NCI-H1048 (cell line): ENCODE measurements around the gene MPHOSPH9.

ENCODE experiments used
- DNase-seq: peaks from one replicate; lab custom pipeline; 2025; lab: John Stamatoyannopoulos, UW

MPHOSPH9 gene

DNA sequence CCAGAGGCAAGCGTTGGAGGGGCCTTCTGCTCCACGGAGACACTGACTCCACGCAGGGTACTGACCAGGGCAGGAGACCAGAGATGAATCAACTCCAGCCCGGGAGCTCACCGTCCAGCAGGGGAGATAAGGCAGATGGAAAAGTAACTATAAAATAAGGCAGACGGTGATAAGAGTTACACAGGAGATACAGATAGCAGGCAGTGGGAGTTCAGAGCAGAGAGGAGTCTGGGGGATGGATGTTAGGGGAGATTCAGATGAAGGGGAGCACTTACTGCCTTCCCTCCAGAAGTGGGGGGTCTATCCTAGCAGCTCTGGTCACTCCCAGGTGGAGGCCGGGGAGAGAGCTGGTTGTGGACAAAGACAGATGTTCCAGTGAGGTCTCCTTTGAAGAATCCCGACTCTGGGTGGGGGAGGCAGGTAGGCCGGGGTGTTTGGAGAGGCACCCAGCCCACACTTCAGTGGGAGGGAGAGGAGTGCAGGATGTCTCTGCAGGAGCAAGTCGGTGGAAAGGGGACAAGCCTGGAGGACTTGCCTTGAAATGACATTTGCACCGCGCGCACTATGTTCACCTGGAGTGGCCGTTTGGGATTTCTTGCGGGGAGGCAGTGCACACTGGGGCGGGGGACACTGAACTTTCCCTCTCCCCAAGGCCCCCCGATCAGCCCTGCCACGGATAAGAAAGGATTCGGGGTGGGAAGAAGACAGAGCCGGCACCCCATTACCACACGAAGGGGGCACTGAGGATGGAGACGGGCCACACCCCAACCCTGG, 83.3 kb downstream of the MPHOSPH9 start:
- DNase-seq = no peak

DNA sequence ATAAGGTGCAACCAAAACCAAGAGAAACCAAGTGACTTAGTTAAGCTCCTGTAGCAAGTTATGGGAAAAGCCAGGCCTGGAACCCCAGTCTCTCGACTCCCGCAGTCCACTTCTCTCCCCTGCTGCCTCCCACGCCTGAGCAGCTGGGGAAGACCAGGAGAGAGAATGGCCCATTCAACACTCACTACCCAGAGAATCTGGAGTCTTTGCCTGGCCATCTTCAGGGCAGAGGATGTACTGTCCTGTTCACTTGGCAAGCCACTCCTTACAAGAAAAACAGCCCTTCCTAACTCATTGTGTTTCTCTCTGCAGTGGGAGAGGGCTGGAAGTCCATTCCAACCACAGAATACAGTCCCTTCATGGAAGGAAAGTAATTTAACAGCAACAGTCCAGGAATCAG, 83.9 kb downstream of the MPHOSPH9 start:
- no peak for DNase-seq

DNA sequence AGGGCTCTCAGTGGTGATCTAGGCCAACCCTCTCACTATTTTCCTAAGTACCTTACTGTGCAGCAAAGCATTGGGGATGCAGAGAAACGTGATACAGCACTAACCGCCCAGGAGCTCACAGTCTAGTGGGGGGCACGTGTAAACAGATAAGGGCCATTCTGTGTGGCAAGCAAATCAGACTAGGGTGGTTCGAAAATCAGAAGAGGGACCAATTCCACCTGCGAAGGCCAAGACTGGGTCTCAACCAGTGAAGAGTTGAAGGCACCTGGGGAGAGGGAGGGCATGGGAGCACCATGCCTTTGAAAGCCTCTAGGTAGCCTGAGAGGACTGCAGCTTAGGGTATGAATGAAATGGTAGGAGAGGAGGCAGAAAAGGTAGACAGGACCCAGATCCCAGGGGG, 84.3 kb downstream of the MPHOSPH9 start:
- DNase-seq = no peak

DNA sequence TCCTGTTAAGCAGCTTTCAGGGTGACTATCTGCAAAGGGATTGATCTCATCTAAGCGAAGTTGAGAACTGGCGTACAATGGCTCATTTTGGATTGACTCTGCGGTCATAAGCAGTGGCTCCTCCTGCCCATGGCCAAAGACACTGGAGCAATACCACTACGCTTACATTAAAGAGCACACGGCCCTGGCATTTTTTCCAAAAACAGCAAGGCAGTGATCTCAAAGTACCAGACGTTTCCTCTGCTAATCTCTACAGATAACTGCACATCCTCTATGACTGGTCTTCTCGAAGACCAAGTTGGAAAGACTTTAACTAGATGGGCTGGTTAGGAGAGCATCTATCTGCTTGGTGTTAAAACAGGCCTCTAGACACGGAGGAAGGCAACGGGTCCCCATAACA, 84.7 kb downstream of the MPHOSPH9 start:
- DNase-seq = no peak

DNA sequence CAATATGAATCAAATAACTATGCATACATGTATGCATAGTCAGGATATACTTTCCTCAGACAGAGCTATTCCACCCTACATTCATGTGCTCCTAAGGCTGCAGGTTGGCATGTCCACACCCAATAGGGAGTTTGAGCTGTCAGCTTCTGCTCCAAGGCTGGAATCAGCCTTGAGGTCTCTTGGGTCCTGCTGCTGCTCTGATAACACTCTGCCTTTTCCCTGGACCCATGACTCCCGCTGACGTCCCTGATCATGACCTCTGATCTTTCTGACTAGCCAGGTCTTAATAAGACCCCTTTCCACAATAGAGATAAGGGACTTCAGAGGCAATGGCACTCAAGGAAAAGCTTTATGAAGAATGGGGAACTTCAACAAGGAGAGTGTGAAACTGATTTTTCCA, 87.7 kb downstream of the MPHOSPH9 start:
- DNase-seq = no peak

DNA sequence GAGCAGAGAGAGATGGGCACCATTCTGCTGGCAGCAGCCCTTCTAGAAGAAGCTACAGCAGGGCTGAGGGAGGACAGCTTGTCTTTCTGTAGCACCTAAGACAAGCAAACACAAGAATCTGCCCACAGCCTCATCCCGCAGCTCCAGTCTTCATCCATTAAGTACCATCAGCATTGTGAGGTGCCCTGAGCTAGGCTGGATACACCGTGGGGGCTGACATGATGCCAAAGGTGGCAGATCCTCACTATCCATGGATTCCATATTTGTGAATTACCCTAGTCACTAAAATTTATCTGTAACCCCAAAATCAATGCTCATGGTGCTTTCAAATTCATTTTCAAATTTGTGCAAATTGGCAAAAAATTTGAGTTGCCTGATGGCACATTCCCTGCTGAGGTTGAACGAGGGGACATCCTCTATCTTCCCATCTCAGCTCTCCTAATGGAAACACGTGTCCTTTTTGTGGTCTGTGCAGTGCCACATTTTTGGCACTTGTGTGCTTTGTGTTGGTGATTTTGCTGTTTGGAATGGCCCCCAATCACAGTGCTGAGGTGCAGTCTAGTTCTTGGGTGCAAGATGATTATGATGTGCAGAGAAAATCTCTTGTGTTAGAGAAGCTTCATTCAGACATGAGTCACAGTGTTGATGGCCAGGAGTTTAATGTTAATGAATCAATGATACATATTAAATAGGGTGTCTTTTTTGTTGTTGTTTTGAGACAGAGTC, 89.0 kb downstream of the MPHOSPH9 start:
- DNase-seq = no peak

DNA sequence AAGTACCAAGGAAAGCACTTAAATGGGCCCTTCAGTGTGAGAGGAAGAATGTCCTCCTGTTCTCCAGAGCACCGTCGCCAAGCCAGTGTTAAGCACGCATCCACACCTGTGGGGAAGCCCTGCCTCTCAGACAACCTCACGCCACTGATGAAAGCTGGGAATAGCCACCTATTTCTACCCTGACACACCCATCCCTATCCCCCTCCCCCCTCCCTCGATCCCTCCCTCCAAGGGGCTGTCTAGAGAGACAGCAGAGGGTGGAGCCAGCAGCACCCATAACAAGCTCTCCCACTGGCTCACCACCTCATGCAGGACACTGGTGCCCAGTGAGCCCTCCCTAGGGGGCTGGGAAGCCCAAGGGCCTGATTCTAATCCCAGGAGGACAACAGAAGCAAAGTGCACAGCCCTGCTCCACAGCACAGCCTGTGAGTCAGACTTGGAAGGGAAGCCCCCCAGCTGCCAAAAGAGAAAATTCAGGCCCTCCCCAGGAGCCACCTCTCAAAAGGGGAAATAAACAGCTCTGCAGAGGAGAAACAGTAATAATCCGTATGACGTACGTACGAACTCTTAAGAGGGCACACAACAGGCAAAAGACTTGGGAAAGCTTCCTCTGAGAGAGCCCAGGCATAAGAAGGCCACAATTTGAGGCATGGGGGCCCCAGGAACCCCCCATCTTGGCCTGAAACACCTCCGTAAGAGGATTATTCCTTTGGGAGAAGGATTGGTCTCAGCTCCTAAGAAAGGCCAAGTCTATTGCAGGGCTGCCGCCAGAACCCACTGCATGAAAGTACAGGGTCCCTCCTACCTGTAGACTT, 89.8 kb downstream of the MPHOSPH9 start:
- no peak for DNase-seq

DNA sequence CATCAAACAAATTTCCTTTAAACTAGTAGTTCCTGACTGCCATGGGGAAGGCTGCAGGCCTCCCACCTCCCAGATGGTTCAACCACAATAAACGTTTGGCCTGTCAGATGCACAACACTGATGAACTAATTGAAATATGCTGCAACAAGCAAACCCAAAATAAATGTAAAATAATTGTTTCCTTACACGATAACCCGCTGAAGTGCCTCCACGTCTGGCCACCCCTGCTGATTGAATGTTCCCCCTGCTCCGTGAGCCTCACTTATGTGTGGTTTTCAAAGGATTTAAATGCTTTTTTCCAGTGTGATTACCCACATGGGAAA, 90.5 kb downstream of the MPHOSPH9 start:
- DNase-seq = no peak

DNA sequence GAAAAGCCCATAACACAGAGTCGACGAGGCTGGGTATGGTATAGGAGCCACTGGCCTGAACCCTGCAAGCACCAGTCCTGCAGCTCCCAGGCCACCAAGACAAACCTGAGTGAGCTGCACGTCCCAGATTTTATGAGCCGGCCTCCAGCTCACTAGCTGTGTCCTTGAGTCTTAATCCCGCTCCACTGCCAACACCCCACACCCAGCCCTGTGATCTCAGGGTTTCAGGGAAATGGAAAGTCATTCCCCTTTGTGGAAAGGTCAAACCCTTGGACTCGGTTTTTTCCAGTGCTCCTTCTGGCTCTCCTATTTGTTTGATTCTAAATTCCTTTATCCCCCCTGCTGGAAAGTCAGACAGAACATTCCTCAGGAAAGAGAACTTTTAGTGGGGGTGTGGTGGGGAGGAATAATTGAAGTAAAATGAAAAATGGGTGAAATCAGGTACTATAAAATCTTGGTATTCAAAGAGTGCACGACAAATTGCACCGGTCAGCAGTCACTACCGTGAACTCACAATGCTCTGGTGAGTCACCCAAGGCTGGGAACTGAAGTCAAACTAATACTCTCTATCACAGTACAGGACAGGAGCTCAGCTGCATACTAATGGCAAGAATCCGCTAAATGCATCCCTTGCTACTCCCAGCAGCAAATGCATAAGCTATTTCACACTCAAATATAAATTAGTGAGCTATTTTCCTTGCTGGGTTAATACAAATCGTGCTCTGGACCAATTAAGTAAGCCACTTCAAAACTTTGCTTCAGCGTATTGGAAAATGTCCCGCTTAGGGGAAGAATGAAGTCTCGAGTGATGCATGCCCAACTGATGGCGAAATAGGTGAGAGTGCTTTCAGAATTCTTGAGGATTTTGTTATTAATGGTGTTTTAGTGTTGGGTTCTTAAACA, 91.1 kb downstream of the MPHOSPH9 start:
- no peak for DNase-seq

DNA sequence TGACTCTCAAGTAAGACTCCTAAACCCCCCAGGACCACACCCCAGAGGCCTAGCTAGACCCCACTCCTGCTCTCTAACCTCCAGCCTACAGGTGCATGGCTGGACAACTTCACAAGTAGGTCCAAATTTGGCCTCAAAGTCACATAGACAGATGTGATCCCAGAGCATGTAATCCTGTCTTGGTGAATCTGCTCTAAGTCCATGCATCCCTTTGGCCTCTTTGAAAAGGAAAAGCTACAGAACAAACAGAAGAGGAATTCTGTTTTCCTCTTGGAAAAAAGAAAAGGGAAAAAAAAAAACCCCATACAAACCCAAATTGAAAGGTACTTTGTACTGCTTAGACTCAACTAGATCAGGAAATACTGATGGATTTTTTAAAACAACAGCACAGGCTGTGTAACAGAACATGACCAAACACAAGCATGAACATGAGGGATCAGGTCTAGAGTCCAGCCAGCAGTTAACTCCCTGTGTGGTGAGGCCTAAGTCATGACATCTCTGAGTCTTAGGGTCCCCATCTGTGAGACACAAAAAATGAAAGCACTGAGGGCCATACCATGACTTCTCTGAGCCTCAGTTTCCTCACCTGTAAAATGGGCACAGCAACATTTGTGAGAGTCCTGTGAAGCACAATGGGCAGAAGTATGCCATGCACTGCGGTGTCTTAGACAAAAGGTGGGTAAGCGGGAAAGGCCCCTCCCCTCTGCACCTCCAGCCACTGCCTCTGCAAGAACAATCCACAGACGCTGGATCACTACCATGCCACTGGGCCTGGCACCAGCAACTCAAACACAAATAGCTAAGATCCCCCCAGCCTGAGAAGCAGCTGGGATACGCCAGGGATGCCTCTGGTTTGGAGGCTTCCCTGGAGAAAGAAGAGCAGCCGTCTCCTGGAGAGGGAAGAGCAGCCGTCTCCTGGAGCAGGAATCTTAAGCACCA, 92.0 kb downstream of the MPHOSPH9 start:
- no peak for DNase-seq

DNA sequence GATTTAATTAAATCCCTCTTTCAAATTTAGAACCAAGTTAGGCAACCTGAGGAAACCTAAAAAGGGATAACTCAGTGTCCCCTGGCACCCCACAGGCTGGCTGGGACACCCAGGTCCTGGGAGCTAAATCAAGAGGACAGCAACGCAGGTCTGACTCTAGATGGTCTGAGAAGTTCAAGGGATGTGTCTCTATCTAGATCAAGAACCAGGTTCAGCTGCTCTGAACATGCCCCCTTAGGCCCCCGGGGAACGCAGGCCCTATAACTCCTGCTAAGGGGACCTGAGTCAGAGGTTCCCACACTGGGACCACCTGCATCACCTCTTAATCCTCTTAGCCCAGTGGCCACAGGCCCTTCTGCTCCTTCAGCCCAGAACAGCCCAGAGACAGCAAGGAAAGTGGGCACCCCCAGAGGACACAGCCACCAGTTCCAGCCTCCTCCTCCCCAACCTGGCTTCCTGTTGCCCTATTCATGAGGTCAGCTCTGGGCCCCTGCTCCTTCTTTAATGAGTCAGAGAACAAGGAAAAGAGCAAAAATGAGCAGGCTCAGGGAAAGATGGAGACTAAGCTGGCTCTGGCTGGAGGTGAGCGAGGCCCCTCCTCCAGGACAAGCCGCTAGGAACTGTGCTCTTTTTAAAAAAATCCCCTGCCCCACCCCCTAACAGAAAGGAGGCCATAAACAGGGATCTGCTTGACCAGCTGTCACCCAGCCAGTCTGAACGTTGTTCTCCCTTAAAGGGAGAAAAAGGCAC, 92.8 kb downstream of the MPHOSPH9 start:
- no peak for DNase-seq

DNA sequence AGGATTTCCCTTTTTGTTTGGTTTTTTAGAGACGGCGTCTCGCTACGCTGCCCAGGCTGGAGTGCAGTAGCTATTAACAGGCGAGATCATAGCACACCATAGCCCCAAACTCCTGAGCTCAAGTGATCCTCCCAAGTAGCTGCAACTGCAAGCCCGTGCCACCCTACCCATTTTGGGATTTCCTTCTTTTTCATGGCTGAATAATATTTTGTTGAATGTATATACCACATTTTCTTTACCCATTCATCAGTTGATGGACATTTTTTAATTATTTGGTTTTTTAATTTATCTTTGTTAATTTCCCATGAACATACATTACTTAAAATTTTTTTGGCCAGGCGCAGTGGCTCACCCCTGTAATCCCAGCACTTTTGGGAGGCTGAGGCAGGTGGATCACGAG, 97.3 kb downstream of the MPHOSPH9 start:
- no peak for DNase-seq

DNA sequence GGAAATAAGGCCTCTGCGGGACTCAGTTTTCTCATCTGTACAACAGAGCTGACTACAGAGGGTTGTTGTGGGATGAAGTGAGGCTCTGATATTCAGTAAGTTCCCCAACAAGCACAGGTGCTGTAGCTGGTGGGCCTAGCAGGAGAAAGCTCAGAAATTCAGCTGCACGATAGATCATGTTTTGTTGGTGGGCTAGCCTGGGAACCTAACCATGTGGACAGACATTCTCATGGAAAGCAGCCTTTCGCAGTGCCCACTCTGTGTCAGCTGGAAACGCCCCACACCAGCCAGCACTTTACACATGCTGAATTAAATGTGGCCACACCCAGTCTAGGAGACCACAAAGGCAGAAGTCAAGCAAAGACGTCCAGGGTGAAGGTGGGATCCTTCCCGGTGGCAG, 98.1 kb downstream of the MPHOSPH9 start:
- no peak for DNase-seq

DNA sequence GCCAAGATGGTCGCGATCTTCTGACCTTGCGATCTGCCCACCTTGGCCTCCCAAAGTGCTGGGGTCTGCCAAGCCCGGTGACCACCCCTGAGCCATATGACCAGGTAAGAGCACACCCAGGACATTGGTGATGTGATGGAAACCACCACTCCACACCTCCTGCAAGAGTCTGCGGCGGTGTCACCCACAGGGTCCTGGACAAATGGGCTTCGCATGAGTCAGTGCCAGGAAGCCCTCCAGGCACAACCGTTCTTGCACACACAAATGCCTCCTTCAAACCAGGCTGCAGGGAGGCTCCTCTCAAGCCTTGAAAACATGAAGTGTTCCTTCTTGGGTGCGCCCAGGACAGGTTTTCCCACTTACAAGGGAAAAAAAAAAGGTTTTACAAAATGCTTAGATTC, 98.7 kb downstream of the MPHOSPH9 start:
- no peak for DNase-seq

DNA sequence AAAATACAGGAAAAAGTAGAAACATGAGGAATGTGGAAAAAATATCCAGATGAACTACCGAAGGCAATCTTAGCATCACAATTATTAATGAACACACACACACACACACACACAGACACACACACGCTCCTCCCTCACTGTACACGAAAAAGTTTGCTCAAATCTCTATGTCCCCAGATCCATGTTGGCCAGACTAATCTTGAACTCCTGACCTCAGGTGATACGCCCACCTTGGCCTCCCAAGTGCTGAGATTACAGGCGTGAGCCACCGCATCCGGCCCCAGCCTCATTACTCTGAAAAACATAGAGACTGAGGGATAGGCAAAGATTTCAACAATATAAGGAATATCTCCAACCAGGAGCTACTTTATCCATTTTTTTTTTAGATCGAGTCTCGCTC, 99.2 kb downstream of the MPHOSPH9 start:
- DNase-seq = no peak

DNA sequence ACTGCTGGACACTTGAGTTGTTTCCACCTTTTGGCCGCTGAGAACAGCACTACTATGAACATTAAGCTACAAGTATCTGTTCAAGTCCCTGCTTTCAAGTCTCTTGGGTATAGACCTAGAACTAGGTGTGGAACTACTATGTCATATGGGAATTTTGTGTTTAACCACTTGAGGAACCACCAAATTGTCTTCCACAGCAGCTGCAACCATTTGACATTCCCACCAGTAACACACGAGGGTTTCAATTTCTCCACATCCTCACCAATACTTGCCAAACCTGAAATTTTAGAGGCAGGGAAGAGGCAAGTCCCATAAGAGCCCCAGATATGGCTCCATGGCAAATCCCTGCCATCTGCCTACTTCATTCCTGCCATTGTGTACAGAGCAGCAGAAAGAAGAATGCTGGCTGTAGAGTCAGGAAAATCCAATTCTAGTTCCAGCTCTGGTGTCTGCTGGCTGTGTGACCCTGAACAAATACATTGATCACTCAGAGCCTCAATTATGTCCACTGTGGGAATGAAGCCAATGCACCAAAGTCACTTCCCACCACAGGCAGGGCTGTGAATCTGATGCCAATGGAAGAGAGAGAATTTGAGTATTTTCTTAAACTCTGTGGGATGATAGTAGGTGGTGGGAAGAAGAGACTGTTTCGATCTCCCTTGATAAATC, 99.9 kb downstream of the MPHOSPH9 start:
- no peak for DNase-seq

DNA sequence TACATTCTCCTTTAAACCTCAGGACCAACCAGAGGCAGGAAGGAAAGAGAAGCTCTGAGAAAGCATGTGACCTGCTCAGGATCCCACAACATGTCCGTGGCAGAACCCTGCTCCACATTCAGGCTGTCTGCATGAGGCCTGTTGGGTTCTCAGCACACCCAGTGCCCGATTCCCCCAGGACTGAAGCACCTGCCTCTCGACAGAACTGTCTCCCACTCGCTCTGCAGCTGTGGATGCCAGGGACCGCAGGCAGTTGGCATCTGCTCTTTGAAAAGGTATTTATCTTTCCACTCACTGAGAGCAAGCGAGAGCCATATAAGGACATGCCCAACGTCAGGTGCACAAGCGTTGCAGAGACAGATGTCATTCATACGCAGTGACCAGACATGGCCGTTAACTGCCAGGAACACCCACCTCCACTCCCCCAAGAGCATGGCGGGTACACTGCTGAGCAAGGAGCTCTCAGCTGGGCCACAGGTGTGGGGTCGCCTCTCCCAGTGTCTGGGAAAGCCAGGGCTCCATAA, 101.0 kb downstream of the MPHOSPH9 start:
- no peak for DNase-seq

DNA sequence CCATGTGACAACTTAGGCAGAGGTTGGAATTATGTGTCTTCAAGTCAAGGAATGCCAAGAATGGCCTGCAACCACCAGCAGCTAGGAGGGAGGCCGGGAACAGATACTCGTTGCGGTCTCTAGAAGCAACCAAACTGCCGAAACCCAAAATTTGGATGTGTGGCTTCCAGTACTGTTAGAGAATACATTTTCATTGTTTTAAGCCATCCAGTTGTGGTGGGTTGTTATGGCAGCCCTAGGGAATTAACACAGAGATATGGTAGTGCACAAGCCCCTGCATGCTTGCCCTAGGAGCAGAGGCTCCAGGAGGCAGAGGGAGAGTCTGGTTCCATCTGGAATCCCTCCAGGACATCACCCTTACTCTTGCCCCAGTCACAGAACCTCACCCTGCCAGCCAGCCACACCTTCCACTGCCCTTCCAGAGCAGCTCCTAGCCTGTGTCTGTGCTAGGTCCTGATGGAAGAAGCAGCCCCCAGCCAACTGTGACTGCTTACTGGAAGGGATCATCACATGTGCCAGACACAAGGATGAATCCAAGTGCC, 101.6 kb downstream of the MPHOSPH9 start:
- no peak for DNase-seq

DNA sequence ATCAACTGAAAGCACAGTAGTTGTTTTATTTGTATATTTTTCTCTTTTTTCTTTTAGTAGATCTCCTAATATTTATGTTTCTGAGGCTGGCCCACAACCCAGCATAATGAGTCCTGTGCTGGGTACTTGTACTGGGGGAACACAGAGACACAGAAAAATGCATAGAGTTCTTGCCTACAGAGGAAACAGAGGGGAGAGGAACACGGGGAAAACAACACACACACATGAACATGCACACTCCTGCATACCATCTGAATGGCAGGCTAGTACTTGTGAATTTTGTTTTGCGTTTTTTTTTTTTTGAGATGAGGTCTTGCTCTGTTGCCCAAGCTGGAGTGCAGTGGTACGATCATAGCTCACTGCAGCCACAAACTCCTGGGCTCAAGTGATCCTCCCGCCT, 103.3 kb downstream of the MPHOSPH9 start:
- DNase-seq = no peak
